HepG2 (cell line): ENCODE measurements around the gene DAB1. TPM values are rescaled to one million over a fixed set of nuclear protein-coding genes. Genes with fewer than 3 reads are reported as not detected.

Experiments
- ATAC-seq: fragments of 200-7000 bp; cut with Tn5 transposase; 3 replicates; pipeline ENCODE4 v1.9.1; 2020; ENCODE audit warnings: mild to moderate bottlenecking, moderate library complexity
- BruUV-seq: library from RNA; stranded (reverse); fragments of 400-500 nt; replicated peaks from 2 replicates; lab custom pipeline; 2021; lab: Mats Ljungman, UMichigan
- CTCF ChIA-PET: fragments of 300-600 bp; formaldehyde crosslinking; extraction: SDS; loops from one replicate; lab custom pipeline; 2021; ENCODE audit warnings: low total read pairs, inconsistent platforms, low intra/inter-chr PET ratio; lab: Yijun Ruan, JAX
- POLR2A ChIA-PET: fragments of 350-600 bp; sonication (Branson Sonifier 250); formaldehyde crosslinking; loops from one replicate; lab custom pipeline; 2020; ENCODE audit warnings: antibody characterized with exemption, inconsistent platforms; lab: Yijun Ruan, JAX
- DNase-seq: peaks from one replicate; pipeline ENCODE4 v3.0.0-alpha.2; 2015; ENCODE audit warnings: low spot score
- FAIRE-seq: peaks from 3 replicates; lab custom pipeline; 2011; peaks lifted over from hg19 to GRCh38; lab: Jason Lieb, UNC
- H2AFZ ChIP-seq: one replicate; pipeline ENCODE4 v1.6.1; 2011; ENCODE audit warnings: low read length, inconsistent platforms
- H3K27ac ChIP-seq: fragments of 300-600 bp; 3 replicates; pipeline ENCODE4 v1.8.0; 2011; ENCODE audit warnings: mixed run types, mild to moderate bottlenecking, mixed read lengths, low read length, inconsistent platforms; ENCODE audit not compliant: insufficient read depth; ENCODE audit errors: extremely low read length
- H3K27me3 ChIP-seq, 2 experiments: fragments of 200-600 bp in 1 of 2; 2 replicates in 1 of 2; 3 replicates in 1 of 2; pipeline versions ENCODE4 v1.6.0 to v1.8.0; 2011; ENCODE audit warnings: low read length in 2 of 2, mild to moderate bottlenecking in 2 of 2, moderate library complexity in 2 of 2, inconsistent platforms in 1 of 2; ENCODE audit not compliant: insufficient read depth in 2 of 2, control insufficient read depth in 1 of 2
- H3K36me3 ChIP-seq, 2 experiments: fragments of 200-600 bp in 1 of 2; replicated peaks in 1 of 2; 2 replicates in 1 of 2; 3 replicates in 1 of 2; pipeline versions ENCODE4 v1.5.1 to v1.8.0; 2011; ENCODE audit warnings: low read length in 2 of 2, inconsistent platforms in 1 of 2; ENCODE audit not compliant: insufficient read depth in 2 of 2, control insufficient read depth in 1 of 2
- H3K4me1 ChIP-seq: 2 replicates; pipeline ENCODE4 v1.5.1; 2012; ENCODE audit warnings: low read length, inconsistent platforms; ENCODE audit not compliant: insufficient read depth
- H3K4me2 ChIP-seq: 2 replicates; pipeline ENCODE4 v1.6.0; 2011; ENCODE audit warnings: low read depth, low read length, inconsistent platforms
- H3K4me3 ChIP-seq, 3 experiments: fragments of 200-600 bp in 1 of 3; sonication (generic), shearing (Covaris generic) in 1 of 3; replicated peaks in 1 of 3; 2 replicates each; pipeline ENCODE4 v1.5.1; 2011 to 2016; ENCODE audit warnings: low read length in 3 of 3, inconsistent platforms in 2 of 3, low read depth in 2 of 3, mild to moderate bottlenecking in 2 of 3, control low read depth in 1 of 3, mixed read lengths in 1 of 3; ENCODE audit not compliant: insufficient read depth in 1 of 3
- H3K79me2 ChIP-seq: one replicate; pipeline ENCODE4 v1.6.1; 2011; ENCODE audit warnings: low read length, inconsistent platforms; ENCODE audit not compliant: insufficient read depth
- H3K9ac ChIP-seq: 2 replicates; pipeline ENCODE4 v1.6.0; 2011; ENCODE audit warnings: mild to moderate bottlenecking, low read depth, low read length, inconsistent platforms; ENCODE audit not compliant: insufficient read depth
- H3K9me3 ChIP-seq: 2 replicates; pipeline ENCODE4 v1.5.1; 2012; ENCODE audit warnings: mild to moderate bottlenecking, low read length
- H4K20me1 ChIP-seq: 2 replicates; pipeline ENCODE4 v1.6.0; 2011; ENCODE audit warnings: inconsistent platforms, mild to moderate bottlenecking, low read length, moderate library complexity; ENCODE audit not compliant: insufficient read depth
- AGO2 ChIP-seq: fragments of 200-400 bp; formaldehyde crosslinking; optimal IDR thresholded peaks from 2 replicates; pipeline ENCODE3; 2017; ENCODE audit warnings: mild to moderate bottlenecking, low read depth, low read length, moderate library complexity
- HIVEP1 ChIP-seq: sonication (generic); formaldehyde crosslinking; IDR thresholded peaks from 2 replicates; pipeline ENCODE4 v1.4.0; 2020; ENCODE audit warnings: mild to moderate bottlenecking, missing genetic modification reagents
- HNRNPUL1 ChIP-seq: fragments of 200-400 bp; formaldehyde crosslinking; IDR thresholded peaks from 2 replicates; pipeline ENCODE4 v1.6.1; 2017; ENCODE audit warnings: low read depth, mild to moderate bottlenecking, low read length, moderate library complexity
- JUNB ChIP-seq: sonication (generic); formaldehyde crosslinking; IDR thresholded peaks from 2 replicates; pipeline ENCODE4 v1.8.0; 2022; ENCODE audit warnings: missing genetic modification reagents, mild to moderate bottlenecking, borderline replicate concordance
- MIXL1 ChIP-seq: IDR thresholded peaks from 2 replicates; pipeline ENCODE4 v1.6.1; 2016
- NCOA1 ChIP-seq: sonication (generic); formaldehyde crosslinking; IDR thresholded peaks from 2 replicates; pipeline ENCODE4 v1.9.0; 2021; ENCODE audit warnings: missing genetic modification reagents
- POLR2AphosphoS2 ChIP-seq: IDR thresholded peaks from 2 replicates; pipeline ENCODE4 v1.6.1; 2011; ENCODE audit warnings: low read depth, low read length, improper control_type of control experiment
- SALL2 ChIP-seq: sonication (generic); formaldehyde crosslinking; IDR thresholded peaks from 2 replicates; pipeline ENCODE4 v1.8.1; 2023; ENCODE audit warnings: mild to moderate bottlenecking, missing genetic modification reagents, inconsistent platforms
- SIN3B ChIP-seq: fragments of 150-350 bp; IDR thresholded peaks from 2 replicates; pipeline ENCODE4 v1.6.1; 2014; ENCODE audit warnings: low read length
- ZNF20 ChIP-seq: sonication (generic); formaldehyde crosslinking; IDR thresholded peaks from 2 replicates; pipeline ENCODE4 v1.4.0; 2020; ENCODE audit warnings: mild to moderate bottlenecking, moderate library complexity, missing genetic modification reagents
- ZNF30 ChIP-seq: sonication (generic); formaldehyde crosslinking; IDR thresholded peaks from 2 replicates; pipeline ENCODE4 v1.5.0; 2020; ENCODE audit warnings: mild to moderate bottlenecking, missing genetic modification reagents
- ZNF414 ChIP-seq: sonication (generic); formaldehyde crosslinking; IDR thresholded peaks from 2 replicates; pipeline ENCODE4 v1.5.0; 2020; ENCODE audit warnings: missing genetic modification reagents
- ZNF543 ChIP-seq: sonication (generic); formaldehyde crosslinking; IDR thresholded peaks from 2 replicates; pipeline ENCODE4 v1.4.0; 2020; ENCODE audit warnings: mild to moderate bottlenecking, missing genetic modification reagents
- ZNF580 ChIP-seq: IDR thresholded peaks from 2 replicates; pipeline ENCODE4 v1.6.1; 2016; ENCODE audit warnings: low read depth, borderline replicate concordance
- ZNF772 ChIP-seq: sonication (generic); formaldehyde crosslinking; IDR thresholded peaks from 2 replicates; pipeline ENCODE4 v1.5.0; 2020; ENCODE audit warnings: mild to moderate bottlenecking, missing genetic modification reagents
- ZNF879 ChIP-seq: sonication (generic); formaldehyde crosslinking; IDR thresholded peaks from 2 replicates; pipeline ENCODE4 v1.8.1; 2023; ENCODE audit warnings: missing genetic modification reagents
- WGBS: methylation state at CpG from one replicate; pipeline ENCODE4 v1.1.6; 2017; ENCODE audit warnings: low lambda C conversion rate; 5-methylcytosine and 5-hydroxymethylcytosine counted together
- in situ Hi-C: cut with HindIII; loops from 2 replicates; pipeline ENCODE4 v1.10.0; 2017; ENCODE audit warnings: low pct_unique_long_range_greater_than_20kb; ENCODE audit not compliant: extremely low pct_ligation_motif_present
- intact Hi-C: fragments of 100-400 bp; cut with micrococcal nuclease; formaldehyde crosslinking; loops from one replicate; pipeline ENCODE4 v1.10.0; 2022; ENCODE audit not compliant: unreplicated experiment
- polyA plus RNA-seq, 8 experiments: library from polyadenylated mRNA; depleted of rRNA in 3 of 8; stranded (reverse) in 7 of 8; unstranded in 1 of 8; fragments of >200 nt; fragmentation: Illumina TruSeq in 4 of 8; extraction: Trizol in 4 of 8; gene quantifications; 2 replicates each; pipeline versions ENCODE4 v1.2.1 to v1.2.3, GENCODE V29; 2011 to 2016; ENCODE audit warnings: low read depth in 4 of 8, missing spikeins in 1 of 8, mixed read lengths in 1 of 8; ENCODE audit not compliant: insufficient read depth in 1 of 8
- total RNA-seq, 5 experiments: library from RNA; depleted of rRNA; stranded (reverse); fragments of >200 nt; fragmentation: Illumina TruSeq; extraction: Trizol; gene quantifications; 2 replicates each; pipeline ENCODE4 v1.2.3, GENCODE V29; 2016; ENCODE audit warnings: low read depth in 1 of 5
- TF ChIP-seq, protein P1 (sequence below): IDR thresholded peaks from 2 replicates; pipeline ENCODE4 v1.6.1; 2016; ENCODE audit warnings: low read depth
- TF ChIP-seq, protein P2 (sequence below): sonication (generic); formaldehyde crosslinking; IDR thresholded peaks from 2 replicates; pipeline ENCODE4 v1.4.0; 2020; ENCODE audit warnings: missing genetic modification reagents

DAB1 gene
- total and polyA plus RNA-seq, 2 of the 13 experiments (the other 11 are each of a cell fraction or from before 2014, with no cell fraction given): 0.04 to 0.13 TPM

GRCh38 chr1:57344265-57344664, 79.6 kb downstream of the DAB1 start:
- TF ChIP-seq HNRNPUL1 (no peak), ZNF580 (no peak), MIXL1 (CRISPR knock-in tag) (no peak), POLR2AphosphoS2 (no peak), JUNB (CRISPR knock-in tag) (no peak), ZNF30 (CRISPR knock-in tag) (no peak), SIN3B (no peak), ZNF414 (no peak), SALL2 (CRISPR knock-in tag) (no peak), ZNF20 (no peak), ZNF772 (CRISPR knock-in tag) (no peak), ZNF543 (no peak), HIVEP1 (CRISPR knock-in tag) (no peak), ZNF879 (CRISPR knock-in tag) (no peak), AGO2 (no peak), NCOA1 (CRISPR knock-in tag) (no peak)
- TF ChIP-seq, protein P1, sequence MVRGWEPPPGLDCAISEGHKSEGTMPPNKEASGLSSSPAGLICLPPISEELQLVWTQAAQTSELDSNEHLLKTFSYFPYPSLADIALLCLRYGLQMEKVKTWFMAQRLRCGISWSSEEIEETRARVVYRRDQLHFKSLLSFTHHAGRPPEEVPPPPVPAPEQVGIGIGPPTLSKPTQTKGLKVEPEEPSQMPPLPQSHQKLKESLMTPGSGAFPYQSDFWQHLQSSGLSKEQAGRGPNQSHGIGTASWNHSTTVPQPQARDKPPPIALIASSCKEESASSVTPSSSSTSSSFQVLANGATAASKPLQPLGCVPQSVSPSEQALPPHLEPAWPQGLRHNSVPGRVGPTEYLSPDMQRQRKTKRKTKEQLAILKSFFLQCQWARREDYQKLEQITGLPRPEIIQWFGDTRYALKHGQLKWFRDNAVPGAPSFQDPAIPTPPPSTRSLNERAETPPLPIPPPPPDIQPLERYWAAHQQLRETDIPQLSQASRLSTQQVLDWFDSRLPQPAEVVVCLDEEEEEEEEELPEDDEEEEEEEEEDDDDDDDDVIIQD (CRISPR knock-in tag): no peak
- TF ChIP-seq, protein P2, sequence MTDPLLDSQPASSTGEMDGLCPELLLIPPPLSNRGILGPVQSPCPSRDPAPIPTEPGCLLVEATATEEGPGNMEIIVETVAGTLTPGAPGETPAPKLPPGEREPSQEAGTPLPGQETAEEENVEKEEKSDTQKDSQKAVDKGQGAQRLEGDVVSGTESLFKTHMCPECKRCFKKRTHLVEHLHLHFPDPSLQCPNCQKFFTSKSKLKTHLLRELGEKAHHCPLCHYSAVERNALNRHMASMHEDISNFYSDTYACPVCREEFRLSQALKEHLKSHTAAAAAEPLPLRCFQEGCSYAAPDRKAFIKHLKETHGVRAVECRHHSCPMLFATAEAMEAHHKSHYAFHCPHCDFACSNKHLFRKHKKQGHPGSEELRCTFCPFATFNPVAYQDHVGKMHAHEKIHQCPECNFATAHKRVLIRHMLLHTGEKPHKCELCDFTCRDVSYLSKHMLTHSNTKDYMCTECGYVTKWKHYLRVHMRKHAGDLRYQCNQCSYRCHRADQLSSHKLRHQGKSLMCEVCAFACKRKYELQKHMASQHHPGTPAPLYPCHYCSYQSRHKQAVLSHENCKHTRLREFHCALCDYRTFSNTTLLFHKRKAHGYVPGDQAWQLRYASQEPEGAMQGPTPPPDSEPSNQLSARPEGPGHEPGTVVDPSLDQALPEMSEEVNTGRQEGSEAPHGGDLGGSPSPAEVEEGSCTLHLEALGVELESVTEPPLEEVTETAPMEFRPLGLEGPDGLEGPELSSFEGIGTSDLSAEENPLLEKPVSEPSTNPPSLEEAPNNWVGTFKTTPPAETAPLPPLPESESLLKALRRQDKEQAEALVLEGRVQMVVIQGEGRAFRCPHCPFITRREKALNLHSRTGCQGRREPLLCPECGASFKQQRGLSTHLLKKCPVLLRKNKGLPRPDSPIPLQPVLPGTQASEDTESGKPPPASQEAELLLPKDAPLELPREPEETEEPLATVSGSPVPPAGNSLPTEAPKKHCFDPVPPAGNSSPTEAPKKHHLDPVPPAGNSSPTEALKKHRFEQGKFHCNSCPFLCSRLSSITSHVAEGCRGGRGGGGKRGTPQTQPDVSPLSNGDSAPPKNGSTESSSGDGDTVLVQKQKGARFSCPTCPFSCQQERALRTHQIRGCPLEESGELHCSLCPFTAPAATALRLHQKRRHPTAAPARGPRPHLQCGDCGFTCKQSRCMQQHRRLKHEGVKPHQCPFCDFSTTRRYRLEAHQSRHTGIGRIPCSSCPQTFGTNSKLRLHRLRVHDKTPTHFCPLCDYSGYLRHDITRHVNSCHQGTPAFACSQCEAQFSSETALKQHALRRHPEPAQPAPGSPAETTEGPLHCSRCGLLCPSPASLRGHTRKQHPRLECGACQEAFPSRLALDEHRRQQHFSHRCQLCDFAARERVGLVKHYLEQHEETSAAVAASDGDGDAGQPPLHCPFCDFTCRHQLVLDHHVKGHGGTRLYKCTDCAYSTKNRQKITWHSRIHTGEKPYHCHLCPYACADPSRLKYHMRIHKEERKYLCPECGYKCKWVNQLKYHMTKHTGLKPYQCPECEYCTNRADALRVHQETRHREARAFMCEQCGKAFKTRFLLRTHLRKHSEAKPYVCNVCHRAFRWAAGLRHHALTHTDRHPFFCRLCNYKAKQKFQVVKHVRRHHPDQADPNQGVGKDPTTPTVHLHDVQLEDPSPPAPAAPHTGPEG (CRISPR knock-in tag): no peak
- H4K20me1 ChIP-seq: no peaks in the 10 kb centered on the region
- no peak overlapping the region for H3K9ac ChIP-seq
- H3K4me1 ChIP-seq: peaks cover 6% of the 10 kb centered on the region; the same call in 1 of the 2 replicates
- no peak overlapping the region for H2AFZ ChIP-seq
- no peak for DNase-seq
- no peaks in the 10 kb centered on the region for H3K27me3 ChIP-seq
- H3K4me3 ChIP-seq: no peak overlapping the region
- no peak for ATAC-seq
- no peak overlapping the region for H3K27ac ChIP-seq
- no peaks in the 10 kb centered on the region for H3K36me3 ChIP-seq
- no peak overlapping the region for H3K4me2 ChIP-seq
- no peaks in the 10 kb centered on the region for H3K9me3 ChIP-seq
- in situ Hi-C loops (no loop called here), intact Hi-C loops (no loop called here)
- no peaks in the 10 kb centered on the region for H3K79me2 ChIP-seq
- WGBS: 72% methylated on average over 7 of the region's 7 CpGs
- ChIA-PET CTCF (no interaction called here), POLR2A (no interaction called here)
- FAIRE-seq: no peak
- no TSS peak for BruUV-seq
